ENCODE measurements around the gene GALK1.
"Not testable (repeated sequence)": the region's sequence is repeated elsewhere in the genome, so short reads cannot be mapped to it uniquely, and the experiment has no call there.

Gene GALK1

DNA sequence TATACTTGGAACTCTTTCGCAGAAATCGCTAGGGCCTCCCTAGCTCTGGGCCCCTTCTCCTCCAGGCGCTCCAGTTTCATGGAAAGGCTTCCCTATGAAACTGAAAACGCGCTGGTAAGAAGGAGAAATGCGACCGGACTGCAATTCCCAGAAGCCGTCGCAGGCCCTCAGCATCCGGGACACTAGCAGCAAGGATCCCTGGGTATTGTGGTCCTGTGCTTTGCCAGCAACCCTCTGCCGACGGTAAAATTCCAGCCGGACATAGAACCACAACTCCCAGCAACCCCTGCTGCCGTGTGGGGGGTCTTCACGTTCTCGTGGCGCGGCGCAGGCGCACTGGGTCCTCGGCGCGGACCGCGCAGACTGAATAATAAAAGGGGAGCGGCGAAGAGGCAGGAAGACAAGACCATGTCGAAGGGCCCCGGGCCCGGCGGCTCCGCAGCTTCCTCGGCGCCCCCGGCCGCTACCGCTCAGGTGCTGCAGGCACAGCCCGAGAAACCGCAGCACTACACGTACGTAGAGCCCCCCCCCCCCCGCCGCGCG lies 19.6 kb upstream of the GALK1 start, which contains the start of gene UNK:
TSS of gene UNK (plus strand) at position 334 of the 543 bp plus-strand sequence. CDS start at position 409, 75 bp downstream.
- in situ Hi-C loops (cut with MboI; ENCODE audit: low sequenced_read_pairs) = no loop called here

DNA sequence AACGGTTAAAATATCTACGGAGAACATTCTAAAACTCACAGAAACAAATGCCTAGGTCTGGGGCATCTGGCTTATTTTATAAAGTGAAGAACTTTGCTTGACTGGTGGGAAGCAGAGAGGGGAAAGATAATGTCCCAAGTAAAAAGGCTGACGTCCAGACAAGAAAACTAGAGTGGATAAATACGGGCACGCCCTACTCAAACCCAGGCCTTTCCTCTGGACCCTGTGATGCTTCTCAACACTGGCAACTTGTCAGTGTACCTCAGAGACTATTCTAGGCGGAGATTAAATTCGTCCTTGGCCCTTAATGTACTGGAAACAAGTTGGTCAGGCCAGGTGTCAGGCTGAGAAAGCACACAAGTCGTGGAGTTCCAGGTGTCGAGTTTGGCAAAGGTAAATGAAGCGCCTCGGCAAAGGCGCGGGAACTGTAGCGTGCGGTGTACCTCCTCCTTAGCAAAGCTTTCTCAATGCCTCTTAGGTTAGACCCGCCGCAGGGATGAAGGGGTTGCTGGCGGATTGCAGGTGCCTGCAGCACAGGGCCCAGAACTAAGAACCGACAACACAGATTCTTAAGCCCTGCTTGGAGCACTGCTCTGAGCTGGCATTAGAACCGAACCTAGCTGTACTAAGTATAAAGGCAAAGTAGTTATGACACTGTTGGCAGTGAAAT lies 18.9 kb upstream of the GALK1 start:
- in situ Hi-C loops (cut with MboI; ENCODE audit: low sequenced_read_pairs) = no loop called here

DNA sequence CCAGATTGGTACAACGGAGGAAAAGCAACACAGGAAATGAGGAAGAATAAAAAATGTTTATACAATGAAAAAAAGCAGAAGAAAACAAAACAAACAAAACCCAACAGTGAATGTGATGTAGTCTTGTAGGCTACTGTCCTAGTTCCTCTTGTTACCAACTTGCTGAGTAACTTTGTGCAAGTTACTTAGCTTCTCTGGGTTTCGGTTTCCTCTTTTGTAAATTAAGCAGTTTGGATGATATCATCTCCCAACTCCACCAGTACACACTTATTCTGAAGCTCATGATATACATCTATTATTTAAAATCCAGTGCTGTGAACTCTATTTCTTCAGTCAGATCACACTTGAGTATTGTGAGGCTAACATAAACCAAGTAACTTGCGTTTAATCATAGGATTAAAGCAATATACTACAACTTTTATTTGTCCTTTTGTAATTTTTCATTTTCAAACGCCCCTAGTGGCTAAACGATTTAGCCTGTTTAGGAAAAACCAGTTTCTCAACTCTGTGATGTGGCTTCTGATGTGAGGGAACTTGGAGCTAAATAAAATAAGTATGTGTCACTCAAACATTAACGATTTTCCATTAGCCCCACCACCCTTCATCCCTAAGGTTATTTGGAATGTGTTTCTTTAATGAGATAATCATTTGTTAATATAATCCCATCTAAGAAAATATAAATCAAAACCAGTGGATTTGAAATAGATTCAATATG lies 18.2 kb upstream of the GALK1 start:
- in situ Hi-C loops (cut with MboI; ENCODE audit: low sequenced_read_pairs) = no loop called here

DNA sequence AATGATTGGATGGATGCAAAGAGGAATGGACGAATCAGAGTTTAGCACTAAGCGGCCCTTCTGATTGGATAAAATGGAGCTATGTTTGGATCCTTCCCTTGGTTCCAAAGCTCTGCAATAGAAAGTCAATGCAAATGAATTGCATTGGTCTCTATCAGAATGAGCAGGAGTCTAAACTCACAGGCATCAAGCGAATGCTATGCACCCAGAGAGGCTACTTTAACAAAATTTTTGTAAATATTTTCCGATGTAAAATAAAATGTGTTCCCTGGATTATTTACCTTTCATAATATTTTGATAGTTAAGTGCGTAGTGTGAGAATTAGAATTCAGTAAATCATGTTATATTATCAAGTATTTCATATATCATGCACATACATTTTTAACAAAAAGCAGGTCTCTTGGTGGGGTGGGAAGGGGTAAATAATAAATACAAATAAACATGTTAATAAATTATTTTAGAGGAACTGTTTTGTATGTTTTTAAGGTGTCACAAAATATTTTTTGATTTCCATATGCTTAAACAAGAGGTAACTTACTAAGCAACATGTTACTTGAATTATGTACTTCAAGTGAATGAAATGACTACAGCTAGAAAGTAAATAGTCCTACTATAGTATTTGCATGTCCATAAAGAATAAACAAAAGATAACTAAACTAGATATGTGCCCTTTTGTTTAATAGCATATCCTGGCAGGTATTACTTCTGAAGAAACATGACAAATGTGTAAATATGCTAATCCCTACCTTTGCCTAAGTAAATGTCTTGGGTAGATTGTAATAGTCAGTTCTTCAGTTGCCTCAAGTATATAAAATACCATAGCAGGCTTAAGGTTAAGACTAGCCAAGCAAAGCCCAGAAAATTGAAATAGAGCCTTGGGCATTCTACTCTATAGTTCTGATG lies 15.2 kb upstream of the GALK1 start:
- in situ Hi-C loops (cut with MboI; ENCODE audit: low sequenced_read_pairs) = no loop called here

DNA sequence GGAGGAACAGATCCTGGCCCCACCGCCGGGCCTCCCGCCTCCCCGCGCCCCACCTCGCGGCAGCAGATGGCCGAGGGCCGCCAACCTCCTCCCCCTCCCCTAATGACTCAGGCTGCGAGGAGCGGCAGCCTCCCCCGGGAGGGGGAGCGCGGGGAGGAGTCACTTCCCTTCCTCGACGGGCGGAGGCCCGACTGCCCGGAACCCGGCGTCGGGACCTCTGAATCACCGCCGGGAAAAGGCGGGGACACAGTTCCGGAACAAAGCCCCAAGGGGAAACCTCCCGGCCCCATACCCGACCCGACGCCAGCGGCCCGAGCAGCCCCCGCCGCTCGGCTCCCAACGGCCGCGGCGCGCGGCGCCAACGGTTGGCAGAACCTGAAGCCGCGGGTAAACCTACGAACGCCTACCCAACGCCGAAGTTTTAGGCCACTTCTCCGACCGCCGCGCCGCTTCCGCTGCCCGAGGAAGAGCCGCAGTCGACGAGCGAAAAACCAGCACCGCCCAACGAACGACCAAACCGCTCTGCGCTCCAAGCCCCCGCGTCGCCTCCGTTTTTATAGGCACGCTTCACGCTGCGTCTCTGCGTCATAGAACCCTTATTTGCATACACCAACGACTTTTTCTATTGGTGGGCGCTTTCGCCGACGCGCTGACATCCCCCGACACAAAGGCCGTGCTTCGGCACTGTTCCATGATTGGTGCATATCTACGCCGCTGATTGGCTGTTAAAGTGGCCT lies 14.4 kb upstream of the GALK1 start:
- in situ Hi-C loops (cut with MboI; ENCODE audit: low sequenced_read_pairs) = no loop called here

DNA sequence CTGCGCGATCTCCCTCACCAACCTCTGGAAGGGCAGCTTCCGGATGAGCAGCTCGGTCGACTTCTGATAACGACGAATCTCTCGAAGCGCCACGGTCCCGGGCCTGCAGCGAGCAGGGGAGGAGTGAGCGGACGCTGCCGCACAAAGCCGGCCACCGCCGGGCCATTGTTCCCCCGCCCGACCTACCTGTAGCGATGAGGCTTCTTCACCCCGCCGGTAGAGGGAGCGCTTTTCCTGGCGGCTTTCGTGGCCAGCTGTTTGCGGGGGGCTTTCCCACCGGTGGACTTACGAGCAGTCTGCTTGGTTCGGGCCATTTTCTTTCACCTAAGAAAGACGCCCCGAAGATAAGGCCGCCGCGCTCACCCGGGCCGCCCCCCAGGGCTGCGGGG lies 13.9 kb upstream of the GALK1 start:
- in situ Hi-C loops (cut with MboI; ENCODE audit: low sequenced_read_pairs) = no loop called here

GRCh38 chr17:75778066-75778860 lies 13.3 kb upstream of the GALK1 start:
- in situ Hi-C loops (cut with MboI; ENCODE audit: low sequenced_read_pairs) = not testable (repeated sequence)

- in situ Hi-C loops (cut with MboI; ENCODE audit: low sequenced_read_pairs) = no loop called here
Observed at GRCh38 chr17:75777296-75777922, 12.4 kb upstream of the GALK1 start.

GRCh38 chr17:75776386-75777295 lies 11.6 kb upstream of the GALK1 start:
- in situ Hi-C loops (cut with MboI; ENCODE audit: low sequenced_read_pairs) = no loop called here

DNA sequence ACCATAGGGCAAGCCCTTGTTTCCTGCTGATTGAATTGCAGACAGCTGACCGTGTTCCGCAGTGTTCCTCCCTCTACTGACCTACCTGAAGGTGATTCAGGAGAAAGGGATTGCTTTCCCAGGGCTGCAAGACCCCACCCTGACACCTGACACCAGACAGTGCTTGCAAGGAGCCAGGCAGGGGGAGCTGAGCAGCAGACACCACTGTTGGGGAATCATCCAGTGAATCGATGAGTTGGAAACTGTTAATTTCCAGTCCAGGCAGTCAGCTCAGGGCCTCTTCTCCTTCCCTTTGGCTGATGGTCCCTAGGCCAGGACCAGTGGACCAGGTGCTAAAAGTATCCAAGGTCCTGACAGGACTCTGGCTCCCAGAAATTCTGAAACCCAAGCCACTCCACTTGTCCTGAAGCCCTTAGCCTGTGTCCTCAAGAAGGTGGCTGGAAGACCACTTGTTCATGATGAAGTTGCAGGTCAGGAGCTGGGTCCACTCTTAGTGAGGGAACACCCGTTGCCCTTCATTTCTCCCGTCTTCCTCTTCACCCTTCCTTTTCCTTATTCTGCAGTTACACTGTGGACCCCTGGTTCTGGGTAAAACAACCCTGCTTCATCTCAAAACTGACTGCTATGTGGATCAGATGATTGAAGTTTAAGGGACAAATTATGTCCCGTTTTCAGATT lies 10.1 kb upstream of the GALK1 start:
- in situ Hi-C loops (cut with MboI; ENCODE audit: low sequenced_read_pairs) = no loop called here

- in situ Hi-C loops (cut with MboI; ENCODE audit: low sequenced_read_pairs) = no loop called here
Observed at GRCh38 chr17:75774471-75774990, 9.5 kb upstream of the GALK1 start.

- in situ Hi-C loops (cut with MboI; ENCODE audit: low sequenced_read_pairs) = no loop called here
Observed at GRCh38 chr17:75773808-75774470, 8.9 kb upstream of the GALK1 start.

GRCh38 chr17:75773121-75773807 lies 8.3 kb upstream of the GALK1 start:
- in situ Hi-C loops (cut with MboI; ENCODE audit: low sequenced_read_pairs) = no loop called here

DNA sequence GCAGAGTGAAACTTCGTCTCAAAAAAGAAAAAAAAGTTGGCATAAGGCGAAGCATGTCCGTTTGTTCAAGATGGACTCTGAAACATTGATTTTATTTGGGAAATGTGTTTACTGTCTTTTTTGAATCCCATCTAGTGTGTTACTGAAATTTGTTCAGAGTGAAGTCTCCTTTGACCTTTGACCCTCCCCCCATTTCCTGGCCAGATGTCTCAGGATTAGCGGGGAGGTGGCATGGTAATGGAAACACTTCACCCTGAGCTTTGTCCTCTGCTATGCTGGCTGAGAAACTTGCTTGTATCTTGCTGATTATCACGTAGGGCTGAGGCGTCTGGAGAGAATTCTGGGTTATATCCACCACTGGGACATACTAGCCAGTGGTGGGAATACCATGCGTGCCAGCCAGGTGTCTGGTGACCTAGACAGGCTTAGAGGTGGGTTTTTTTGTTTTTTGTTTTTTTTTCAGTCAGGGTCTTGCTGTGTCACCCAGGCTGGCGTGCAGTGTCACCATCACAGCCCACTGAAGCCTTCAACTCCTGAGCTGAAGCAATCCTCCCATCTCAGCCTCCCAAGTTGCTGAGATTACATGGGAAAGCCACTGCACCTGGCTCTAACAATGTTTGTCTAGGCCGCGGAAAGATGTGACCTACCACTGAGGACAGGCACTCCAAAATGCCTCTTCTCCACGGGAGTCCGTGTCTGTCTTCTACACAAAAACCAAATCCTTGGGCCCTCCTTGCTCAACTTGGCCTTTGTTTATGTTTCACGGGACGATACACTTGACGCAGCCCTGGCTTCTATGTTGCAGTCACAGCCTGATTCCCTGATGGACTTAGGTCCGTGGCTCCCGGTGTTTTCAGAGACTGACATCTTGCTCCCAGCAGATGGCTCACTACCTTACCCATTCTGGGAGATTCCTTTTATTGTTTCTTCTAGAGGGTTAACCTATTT lies 6.6 kb upstream of the GALK1 start:
- in situ Hi-C loops (cut with MboI; ENCODE audit: low sequenced_read_pairs) = no loop called here

DNA sequence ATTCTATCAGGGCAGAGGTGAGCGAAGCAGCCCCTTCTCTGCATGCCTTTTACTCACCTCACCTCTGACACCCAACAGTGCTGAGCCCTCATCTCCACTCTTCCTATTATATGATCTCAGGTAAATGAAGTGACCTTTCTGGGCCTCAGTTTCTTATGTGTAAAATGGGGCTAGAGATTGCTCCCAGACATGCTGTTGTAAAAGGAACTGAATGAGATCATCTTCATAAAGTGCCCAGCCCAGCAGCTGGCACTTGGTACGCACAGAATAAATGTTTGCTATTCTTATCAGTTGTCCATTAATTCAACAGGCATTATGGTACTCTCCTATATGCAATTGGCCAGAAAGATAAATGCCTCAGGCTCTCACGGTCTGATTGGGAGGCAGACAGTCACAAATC lies 4.5 kb upstream of the GALK1 start:
- in situ Hi-C loops (cut with MboI; ENCODE audit: low sequenced_read_pairs) = no loop called here
